ENCODE data around the gene MRPL22. TPM values are rescaled to one million over a fixed set of nuclear protein-coding genes. Genes with fewer than 3 reads are reported as not detected.

MRPL22 gene
- total RNA-seq (2012; rRNA removed) (13.3 and 21.7 TPM in 2 replicates), polyA plus RNA-seq (2012; rRNA removed) (58.0 and 58.5 TPM in 2 replicates), Bru-seq, nascent RNA (percentile 77 among the genes with signal in this experiment), BruChase-seq, experiment 1, labeled RNA remaining after a 6-hour chase (percentile 76 among the genes with signal in this experiment), BruChase-seq, experiment 2, labeled RNA remaining after a 2-hour chase (percentile 76 among the genes with signal in this experiment)
- 8.3 and 20.3 TPM in 2 replicates for polyA plus RNA-seq (2012; cell fraction: cytosol; rRNA removed)
- polyA plus RNA-seq (2012; cell fraction: nucleus; rRNA removed; ENCODE audit: low replicate concordance), result 5.1 and 22.9 TPM in 2 replicates
- long read RNA-seq, transcript MRPL22-207 (7 exons, 3,176 nt), result major isoform, 20 of 30 reads
- long read RNA-seq, partial matches to known transcripts, result 6 of 30 reads
- long read RNA-seq, other reads (novel, unspliced or antisense), result 0 of 30 reads

- peak within 1 kb of the TSS; percentile 97 to 99 for H4K8ac ChIP-seq (ENCODE audit: low read depth in 2 of 2, low read length in 2 of 2)
- intact Hi-C loops (cut with micrococcal nuclease) (loop anchor here (10.0 kb wide), 1 partner anchor 1884 kb away; no protein-coding TSS in a partner anchor), in situ Hi-C loops (cut with MboI; ENCODE audit: low sequenced_read_pairs) (no loop called here), dilution Hi-C loops (cut with HindIII; ENCODE audit: low sequenced_read_pairs, unreplicated experiment) (no loop called here)
- peak within 1 kb of the TSS; percentile 92 for H3K9ac ChIP-seq (ENCODE audit: low read depth, low read length)
- H3K9me3 ChIP-seq (ENCODE audit: control insufficient read depth, insufficient read depth, low read length), result no peaks in the 10 kb centered on the region
- no peak within 1 kb of the TSS for H2BK15ac ChIP-seq (ENCODE audit: low read depth, low read length)
- H2BK120ac ChIP-seq (ENCODE audit: low read depth, low read length), result peak within 1 kb of the TSS; percentile 36; the same call in 1 of the 2 replicates
- peak within 1 kb of the TSS; percentile 78 for H3K4ac ChIP-seq (ENCODE audit: low read depth, low read length)
- peak within 1 kb of the TSS; percentile 59 for H2BK5ac ChIP-seq (ENCODE audit: low read depth, low read length, poor library complexity, severe bottlenecking)
- peak within 1 kb of the TSS; percentile 66 for H3K18ac ChIP-seq (ENCODE audit: low read depth, low read length)
- H2AFZ ChIP-seq (replicated peaks; ENCODE audit: low read length, poor library complexity), result peak within 1 kb of the TSS; percentile 88
- peak; percentile 93 for DNase-seq
- TF ChIP-seq POLR2A (IDR thresholded peaks at IDR 0.05; ENCODE audit: low read depth, low read length) (0 out of 2 replicates have a peak, but pooled peaks have one; percentile 48), MXI1 (IDR thresholded peaks at IDR 0.05; ENCODE audit: borderline replicate concordance, low read depth, low read length) (no peak), CEBPB (IDR thresholded peaks at IDR 0.05; ENCODE audit: low read depth, low read length) (peak; percentile 53; the same call in 1 of the 2 replicates), SMC3 (IDR thresholded peaks at IDR 0.05; ENCODE audit: low read depth, low read length) (no peak), MAZ (IDR thresholded peaks at IDR 0.05; ENCODE audit: borderline replicate concordance, low read depth, low read length) (peak; percentile 41; the same call in 1 of the 2 replicates), MAFK (IDR thresholded peaks at IDR 0.05; ENCODE audit: low read depth, low read length) (no peak), RFX5 (IDR thresholded peaks at IDR 0.05; ENCODE audit: low read depth, low read length) (no peak)
- peak within 1 kb of the TSS; percentile 86 for H3K4me3 ChIP-seq (ENCODE audit: insufficient read depth, low read depth, low read length)
- peak within 1 kb of the TSS; percentile 74 for H3K56ac ChIP-seq (ENCODE audit: extremely low read depth, insufficient read depth, low read length)
- peaks cover 2% of the 10 kb centered on the region; the same call in 1 of the 2 replicates for H4K20me1 ChIP-seq (ENCODE audit: insufficient read depth, low read length)
- H3K27ac ChIP-seq (ENCODE audit: insufficient read depth, low read length), result peak within 1 kb of the TSS; percentile 84
- H2AK9ac ChIP-seq (replicated peaks; ENCODE audit: low read depth, low read length, poor library complexity), result peak within 1 kb of the TSS; percentile 88
- no peaks in the 10 kb centered on the region for H3K27me3 ChIP-seq (ENCODE audit: control insufficient read depth, insufficient read depth, low read length)
- peaks cover 2% of the 10 kb centered on the region; the same call in 1 of the 2 replicates for H3K36me3 ChIP-seq (ENCODE audit: control insufficient read depth, insufficient read depth, low read length)
- H4K5ac ChIP-seq (ENCODE audit: low read depth, low read length), result peak within 1 kb of the TSS; percentile 97
- ATAC-seq (ENCODE audit: low read depth), result peak; percentile 60
- peaks cover 2% of the 10 kb centered on the region for H3K4me1 ChIP-seq (ENCODE audit: control insufficient read depth, insufficient read depth, low read length)
- H3K14ac ChIP-seq (replicated peaks; ENCODE audit: low read depth, low read length), result peak within 1 kb of the TSS; percentile 89
- H4K91ac ChIP-seq (ENCODE audit: insufficient read depth, low read depth, low read length), result peak within 1 kb of the TSS; percentile 64
- 1% methylated on average over 20 of the region's 40 CpGs; no CpG with 5 or more reads in 1 of the 2 experiments for WGBS, 2 experiments (ENCODE audit: extremely low coverage in 2 of 2, insufficient read length in 1 of 2)
- H3K79me1 ChIP-seq (ENCODE audit: low read depth in 1 of 2, low read length in 2 of 2), result peaks cover 15 to 28% of the 10 kb centered on the region in 2 experiments
- no peak within 1 kb of the TSS for H2AK5ac ChIP-seq (ENCODE audit: low read depth, low read length)
- ChIA-PET CTCF (interaction anchor here (1.1 kb wide), 1 partner anchor 291 kb away, joined by 3 read pairs; no protein-coding TSS in a partner anchor), POLR2A (ENCODE audit: unreplicated experiment) (no interaction called here)
- H3K4me2 ChIP-seq (ENCODE audit: low read depth, low read length), result peak within 1 kb of the TSS; percentile 90
- no peak within 1 kb of the TSS for H2BK20ac ChIP-seq (ENCODE audit: low read depth, low read length)
- H3K9me1 ChIP-seq (ENCODE audit: insufficient read depth, low read length), result peaks cover 3% of the 10 kb centered on the region; the same call in 1 of the 2 replicates
- H3K23ac ChIP-seq (ENCODE audit: low read depth, low read length), result peak within 1 kb of the TSS; percentile 83
- TSS peak; percentile 53 for BruUV-seq (replicated peaks)
Observed at GRCh38 chr5:154940772-154941620, at the start of gene MRPL22. Gene MRPL22, plus strand, starts transcription at chr5:154941073. Its CDS starts 38 bp downstream, at chr5:154941111.
